OCI-LY7 (cell line): ENCODE measurements around the gene ATAD3C. TPM values are rescaled to one million over a fixed set of nuclear protein-coding genes. Genes with fewer than 3 reads are reported as not detected.
"Not testable (repeated sequence)": the region's sequence is repeated elsewhere in the genome, so short reads cannot be mapped to it uniquely, and the experiment has no call there.

ENCODE experiments used
- BruUV-seq: library from RNA; stranded (reverse); fragments of 400-500 nt; replicated peaks from 2 replicates; lab custom pipeline; 2021; lab: Mats Ljungman, UMichigan
- CTCF ChIA-PET: fragments of 300-600 bp; sonication (Branson Sonifier 250); formaldehyde crosslinking; loops from one replicate; lab custom pipeline; 2022; ENCODE audit warnings: antibody characterized with exemption; ENCODE audit not compliant: unreplicated experiment; lab: Charles Lee
- POLR2A ChIA-PET: fragments of 300-600 bp; sonication (Branson Sonifier 250); formaldehyde crosslinking; loops from one replicate; lab custom pipeline; 2022; ENCODE audit warnings: antibody characterized with exemption; lab: Charles Lee
- DNase-seq: peaks from one replicate; pipeline ENCODE4 v3.0.0-alpha.2; 2015; ENCODE audit warnings: low spot score
- H2AFZ ChIP-seq: fragments of 200-600 bp; sonication (generic), shearing (Covaris generic); 2 replicates; pipeline ENCODE4 v1.6.1; 2014; ENCODE audit warnings: mild to moderate bottlenecking, antibody characterized with exemption, low read length, moderate library complexity
- H3K27ac ChIP-seq: fragments of 200-600 bp; sonication (generic); 2 replicates; pipeline ENCODE4 v1.5.1; 2014; ENCODE audit warnings: mixed run types, low read depth, mild to moderate bottlenecking, moderate library complexity, low read length, inconsistent platforms; ENCODE audit not compliant: poor library complexity, severe bottlenecking
- H3K36me3 ChIP-seq: fragments of 200-600 bp; sonication (generic); 2 replicates; pipeline ENCODE4 v1.6.1; 2014; ENCODE audit warnings: mild to moderate bottlenecking, antibody characterized with exemption, low read length, moderate library complexity, mixed read lengths; ENCODE audit not compliant: insufficient read depth
- H3K4me1 ChIP-seq: fragments of 200-600 bp; sonication (generic); 2 replicates; pipeline ENCODE4 v1.5.1; 2014; ENCODE audit warnings: mild to moderate bottlenecking, low read length; ENCODE audit not compliant: insufficient read depth, poor library complexity, severe bottlenecking
- H3K4me2 ChIP-seq: fragments of 200-600 bp; sonication (generic); 2 replicates; pipeline ENCODE4 v1.6.1; 2014; ENCODE audit warnings: mild to moderate bottlenecking, low read length
- H3K4me3 ChIP-seq: fragments of 200-600 bp; sonication (generic); 2 replicates; pipeline ENCODE4 v1.5.1; 2014; ENCODE audit warnings: mild to moderate bottlenecking, low read depth, low read length; ENCODE audit not compliant: poor library complexity, severe bottlenecking
- H3K79me2 ChIP-seq: fragments of 200-600 bp; sonication (generic); 2 replicates; pipeline ENCODE4 v1.6.1; 2016; ENCODE audit warnings: low read depth, mild to moderate bottlenecking, low read length, moderate library complexity, mixed read lengths; ENCODE audit not compliant: insufficient read depth
- H3K9me2 ChIP-seq: fragments of 200-600 bp; sonication (generic); 2 replicates; pipeline ENCODE4 v1.6.1; 2016; ENCODE audit warnings: mild to moderate bottlenecking, low read length, mixed read lengths; ENCODE audit not compliant: insufficient read depth
- H3K9me3 ChIP-seq: fragments of 200-600 bp; sonication (generic); 2 replicates; pipeline ENCODE4 v1.6.1; 2014; ENCODE audit warnings: mild to moderate bottlenecking, mixed run types, low read length, mixed read lengths
- H4K20me1 ChIP-seq: fragments of 200-600 bp; sonication (generic); 2 replicates; pipeline ENCODE4 v1.6.1; 2014; ENCODE audit warnings: mild to moderate bottlenecking, antibody characterized with exemption, low read length, moderate library complexity, mixed read lengths; ENCODE audit not compliant: insufficient read depth
- CTCF ChIP-seq: fragments of 200-600 bp; sonication (generic); conservative IDR thresholded peaks from 2 replicates; pipeline ENCODE4 v1.5.1; 2014; ENCODE audit warnings: mild to moderate bottlenecking, antibody characterized with exemption, low read length, moderate library complexity, mixed read lengths
- EZH2phosphoT487 ChIP-seq: fragments of 200-600 bp; sonication (generic); IDR thresholded peaks from 2 replicates; pipeline ENCODE4 v1.6.1; 2018; ENCODE audit warnings: low read depth, borderline replicate concordance, mild to moderate bottlenecking, mixed run types, antibody characterized with exemption, low read length, moderate library complexity, mixed read lengths
- intact Hi-C: fragments of 100-400 bp; cut with micrococcal nuclease; formaldehyde crosslinking; loops from one replicate; pipeline ENCODE4 v1.10.0; 2022; ENCODE audit not compliant: unreplicated experiment
- total RNA-seq, 2 experiments: library from RNA; depleted of rRNA in 1 of 2; stranded (reverse); fragments of >200 nt in 1 of 2; shearing (Covaris generic) in 1 of 2; gene quantifications; 2 replicates each; pipeline ENCODE4 v1.2.3, GENCODE V29; 2014 to 2022

Gene ATAD3C
- total RNA-seq, 2 experiments from 2014 or later, result 1.6 to 3.0 TPM

- Histone ChIP-seq H3K4me2 (no peak overlapping the region), H3K4me3 (no peak overlapping the region), H4K20me1 (no peaks in the 10 kb centered on the region), H3K27ac (no peak overlapping the region), H3K36me3 (no peaks in the 10 kb centered on the region), H3K79me2 (no peaks in the 10 kb centered on the region; the same call in 1 of the 2 replicates), H3K9me2 (no peaks in the 10 kb centered on the region), H2AFZ (no peak overlapping the region), H3K9me3 (peaks cover 6% of the 10 kb centered on the region; the same call in 1 of the 2 replicates), H3K4me1 (peaks cover 20% of the 10 kb centered on the region)
- BruUV-seq, result no TSS peak
- no peak for DNase-seq
- ChIA-PET POLR2A (interaction anchor here (0.6 kb wide), 1 partner anchor 357 kb away, joined by 9 read pairs; no protein-coding TSS in a partner anchor), CTCF (no interaction called here)
- intact Hi-C loops, result no loop called here
- TF ChIP-seq CTCF, result no peak
- TF ChIP-seq EZH2phosphoT487, result no peak
These were observed 57.8 kb downstream of the ATAD3C start for GRCh38 chr1:1507305-1507704.

- H4K20me1 ChIP-seq, CTCF ChIA-PET, H3K36me3 ChIP-seq, BruUV-seq, DNase-seq, H2AFZ ChIP-seq, POLR2A ChIA-PET, H3K4me3 ChIP-seq, intact Hi-C loops, H3K9me3 ChIP-seq, H3K79me2 ChIP-seq, H3K9me2 ChIP-seq, H3K27ac ChIP-seq, H3K4me2 ChIP-seq: not testable (repeated sequence)
- peaks cover 20% of the 10 kb centered on the region for H3K4me1 ChIP-seq
These were observed 59.4 kb downstream of the ATAD3C start for GRCh38 chr1:1508775-1509464.

- CTCF ChIA-PET, H2AFZ ChIP-seq, DNase-seq, H3K36me3 ChIP-seq, H3K4me3 ChIP-seq, H3K9me3 ChIP-seq, H3K4me2 ChIP-seq, intact Hi-C loops, H4K20me1 ChIP-seq, H3K27ac ChIP-seq, H3K9me2 ChIP-seq, BruUV-seq: not testable (repeated sequence)
- Histone ChIP-seq H3K79me2 (peaks cover 14% of the 10 kb centered on the region; the same call in 1 of the 2 replicates), H3K4me1 (peaks cover 20% of the 10 kb centered on the region)
- POLR2A ChIA-PET, result interaction anchor here (0.7 to 1.3 kb wide), 2 partner anchors 48 to 855 kb away, joined by 4 read pairs; no protein-coding TSS in a partner anchor
These were observed 60.0 kb downstream of the ATAD3C start for GRCh38 chr1:1509465-1509850.
